HL-60/S4 (cell line): ENCODE measurements around the gene RND2.

Experiments
- in situ Hi-C: fragments of 300-500 bp; cut with MboI; formaldehyde crosslinking; loops from 2 replicates; pipeline ENCODE4 v1.14.3; 2022; ENCODE audit warnings: low sequenced_read_pairs

Gene RND2

DNA sequence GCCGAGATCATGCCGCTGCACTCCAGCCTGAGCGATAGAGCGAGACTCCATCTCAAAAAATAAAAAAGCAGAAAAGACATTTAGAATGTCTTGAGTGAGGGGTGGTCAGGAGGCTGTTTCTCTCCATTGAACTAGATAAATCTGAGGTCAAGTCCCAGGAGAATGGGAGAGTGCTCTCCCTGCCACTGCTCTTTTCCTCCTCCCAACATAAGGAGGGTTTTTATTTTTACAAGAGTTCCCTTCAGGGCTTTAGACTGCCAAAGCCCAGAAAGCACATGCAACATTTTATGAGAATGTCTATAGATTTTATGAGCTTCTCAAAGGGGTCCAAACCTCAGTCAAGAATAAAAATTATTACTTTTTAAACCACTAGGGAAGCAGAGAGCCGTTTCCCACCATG lies 1.6 kb downstream of the RND2 start:
- in situ Hi-C loops: no loop called here

GRCh38 chr17:43027091-43028032 lies 2.3 kb downstream of the RND2 start:
- in situ Hi-C loops: no loop called here

DNA sequence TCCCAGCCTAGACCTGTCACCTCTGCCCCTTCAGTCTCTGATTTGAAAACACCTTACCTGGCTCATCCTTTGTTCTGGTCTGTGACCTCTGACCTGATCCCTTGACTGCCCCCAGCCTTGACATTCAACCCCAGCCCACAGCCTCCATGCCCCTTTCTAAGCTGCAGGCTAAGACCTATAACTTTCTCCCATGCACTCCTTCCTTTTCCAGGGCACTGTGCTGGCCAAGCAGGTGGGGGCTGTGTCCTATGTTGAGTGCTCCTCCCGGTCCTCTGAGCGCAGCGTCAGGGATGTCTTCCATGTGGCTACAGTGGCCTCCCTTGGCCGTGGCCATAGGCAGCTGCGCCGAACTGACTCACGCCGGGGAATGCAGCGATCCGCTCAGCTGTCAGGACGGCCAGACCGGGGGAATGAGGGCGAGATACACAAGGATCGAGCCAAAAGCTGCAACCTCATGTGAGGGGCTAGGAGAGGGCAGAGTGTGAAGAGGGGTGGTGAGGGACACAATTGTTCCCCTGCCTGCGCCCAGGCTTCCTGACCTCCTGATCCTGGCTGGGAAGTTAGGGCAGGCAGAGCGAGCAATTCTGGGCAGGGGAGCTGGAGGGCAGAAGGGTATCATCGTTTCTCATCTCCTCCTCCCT lies 3.3 kb downstream of the RND2 start:
- in situ Hi-C loops: no loop called here

DNA sequence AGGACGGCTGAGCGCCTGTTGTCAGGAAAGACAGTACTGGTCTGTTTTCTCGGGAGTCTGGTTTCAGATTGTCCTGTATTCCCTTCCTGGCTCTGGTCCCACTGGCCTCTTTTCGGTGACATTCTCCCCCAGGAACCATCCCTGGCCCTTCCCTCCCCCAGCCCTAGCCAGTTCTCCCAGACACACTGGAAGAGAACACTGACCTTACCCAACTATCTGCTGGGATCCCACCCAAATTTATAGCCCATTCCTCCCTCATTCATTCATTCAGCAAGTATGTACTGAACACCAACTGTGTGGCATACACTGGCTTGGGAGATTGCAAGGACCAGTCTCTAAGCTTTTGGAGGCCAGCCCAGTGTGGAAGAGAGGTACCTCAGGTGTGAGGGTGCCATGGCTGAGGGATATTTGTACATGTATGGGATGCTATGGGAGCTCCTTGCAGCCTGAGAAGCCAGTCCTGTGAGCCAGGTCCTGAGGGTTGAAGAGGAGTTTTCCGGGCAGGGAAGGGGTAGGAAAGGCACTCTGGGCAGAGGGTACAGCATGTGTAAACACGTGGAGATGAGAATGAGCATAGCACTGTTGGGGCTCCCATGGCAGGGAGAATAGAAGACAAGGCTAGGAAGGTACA lies 5.2 kb downstream of the RND2 start:
- in situ Hi-C loops: no loop called here

DNA sequence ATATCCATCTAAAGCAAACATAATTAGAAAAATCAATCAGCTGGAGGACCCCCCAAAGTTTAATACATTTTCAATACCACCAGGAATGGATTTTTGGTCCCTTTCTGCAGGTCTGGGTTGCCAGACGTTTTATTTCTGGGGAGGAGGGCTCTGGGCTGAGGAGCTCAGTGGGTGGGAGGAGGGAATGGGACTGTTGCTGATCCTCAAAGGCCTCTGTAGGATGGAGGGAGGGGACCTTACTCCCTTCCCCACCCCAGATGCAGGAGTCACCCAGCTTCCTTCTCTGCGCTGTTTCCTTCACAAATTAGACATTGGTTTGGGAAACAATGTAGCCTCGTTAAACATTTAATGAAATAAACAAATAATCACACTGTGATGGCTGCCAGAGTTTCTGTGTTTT lies 6.6 kb downstream of the RND2 start:
- in situ Hi-C loops: no loop called here

DNA sequence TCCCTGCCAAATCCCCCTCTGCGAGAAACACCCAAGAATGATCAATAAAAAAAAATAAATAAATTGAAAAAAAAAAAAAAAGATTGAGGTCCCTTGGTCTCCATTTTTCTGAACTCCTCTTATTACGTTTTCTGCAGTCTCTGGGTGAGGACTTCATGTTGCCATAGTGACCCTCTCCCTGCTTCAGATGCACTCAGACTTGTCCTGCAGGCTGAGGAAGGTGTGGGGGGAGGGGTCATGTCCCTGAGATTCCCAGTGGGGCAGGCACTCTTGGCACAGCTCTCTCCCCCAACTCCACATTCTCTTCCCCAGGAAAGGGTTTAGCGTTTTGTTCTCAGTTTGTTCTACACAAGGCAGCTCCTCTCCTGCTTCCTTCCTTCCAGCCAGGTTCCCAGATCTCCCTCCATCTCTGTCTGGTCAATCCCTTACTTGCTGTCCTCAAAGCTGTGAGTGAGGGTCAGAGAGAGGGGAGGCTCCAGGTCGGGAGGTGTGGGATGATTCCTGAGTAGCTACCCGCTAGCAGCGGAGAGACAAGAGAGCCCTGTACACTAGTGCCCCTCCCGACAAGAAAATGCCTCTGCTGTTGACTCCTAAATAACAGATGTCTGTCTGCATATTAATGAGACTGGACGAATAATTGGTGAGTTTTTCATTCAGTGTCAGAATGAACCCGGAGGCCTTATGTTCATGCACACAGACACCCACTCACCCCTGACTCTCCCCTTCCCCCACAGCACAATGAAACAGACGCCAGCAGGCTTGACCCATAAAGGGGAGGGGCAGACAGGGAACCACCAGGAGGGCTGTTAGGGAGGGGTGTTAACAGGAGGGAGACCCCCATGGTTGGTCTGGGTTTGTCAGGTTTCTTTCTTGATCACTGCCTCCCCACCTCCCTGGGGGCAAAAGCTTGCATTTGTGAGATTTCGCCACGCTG lies 9.2 kb downstream of the RND2 start:
- in situ Hi-C loops: no loop called here

DNA sequence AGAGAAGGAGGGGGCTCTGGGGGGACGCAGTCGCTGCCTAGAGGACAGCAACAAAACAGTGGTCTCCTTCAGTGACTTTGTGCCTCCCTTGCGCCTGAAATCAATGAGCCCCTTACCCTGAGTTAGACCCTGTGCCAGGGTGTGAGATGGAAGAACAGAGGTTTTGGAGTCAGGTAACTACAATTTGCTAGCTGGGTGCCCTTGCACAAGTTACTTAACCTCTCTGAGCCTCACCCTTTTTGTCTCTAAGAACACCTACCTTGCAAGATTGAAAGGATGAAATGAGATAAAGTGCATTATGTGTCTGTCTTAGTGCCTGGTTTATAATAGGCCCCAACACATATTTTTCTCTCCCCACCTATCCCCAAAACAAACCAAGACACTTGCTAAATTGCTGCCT lies 9.9 kb downstream of the RND2 start:
- in situ Hi-C loops: no loop called here

- in situ Hi-C loops: no loop called here
These were observed 14.6 kb downstream of the RND2 start for GRCh38 chr17:43039646-43040045.

- in situ Hi-C loops: no loop called here
These were observed 15.6 kb downstream of the RND2 start for GRCh38 chr17:43040655-43041054.

DNA sequence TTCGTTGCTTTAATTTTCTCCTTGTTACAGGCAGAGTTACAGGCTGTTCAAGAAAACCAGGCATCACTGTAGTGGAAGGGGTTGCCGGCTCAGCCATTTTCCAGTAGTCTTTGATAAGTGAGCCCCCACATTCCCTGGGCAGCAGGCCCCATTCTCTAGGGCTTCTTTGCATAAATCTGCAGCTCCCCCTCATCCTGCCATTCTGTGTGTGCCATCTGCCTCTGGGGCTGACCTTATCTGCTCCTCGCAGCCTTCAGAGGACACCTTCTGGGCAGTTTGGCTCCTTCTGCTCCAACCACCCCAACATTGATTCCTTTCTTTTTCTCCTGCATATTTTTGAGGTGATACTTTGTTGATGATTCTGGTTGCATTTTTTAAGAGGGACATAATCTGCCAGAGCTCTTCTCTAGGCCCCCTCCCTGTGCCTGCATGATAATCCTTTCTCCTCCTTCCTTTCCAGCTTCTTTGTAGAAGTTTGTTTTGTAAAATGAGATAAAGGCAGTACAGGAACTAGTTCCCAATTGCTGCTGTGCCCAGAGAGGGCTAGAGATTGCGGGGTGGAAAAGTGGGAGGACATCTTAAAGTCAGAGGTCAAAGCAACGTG lies 17.1 kb downstream of the RND2 start:
- in situ Hi-C loops: no loop called here

- in situ Hi-C loops: no loop called here
These were observed 18.3 kb downstream of the RND2 start for GRCh38 chr17:43043307-43043706.

DNA sequence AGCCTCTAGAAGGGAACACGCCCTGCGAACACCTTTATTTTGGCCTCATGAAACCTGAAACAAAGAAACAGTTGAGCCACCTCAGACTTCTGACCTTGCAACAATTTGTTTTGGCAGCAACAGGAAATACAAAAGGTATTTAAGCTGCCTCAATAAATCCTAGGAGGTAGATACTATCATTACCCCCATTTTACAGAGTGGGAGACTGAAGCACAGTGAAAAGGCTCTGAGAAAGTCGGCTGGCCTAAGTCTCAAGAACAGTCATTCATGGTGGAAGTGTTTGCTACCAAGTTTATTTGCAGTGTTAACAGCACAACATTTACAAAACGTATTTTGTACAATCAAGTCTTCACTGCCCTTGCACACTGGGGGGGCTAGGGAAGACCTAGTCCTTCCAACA lies 19.0 kb downstream of the RND2 start:
- in situ Hi-C loops: no loop called here

GRCh38 chr17:43051969-43052368 lies 26.9 kb downstream of the RND2 start:
- in situ Hi-C loops: loop anchor here (5.0 kb wide), 1 partner anchor 50 kb away; no protein-coding TSS in a partner anchor

DNA sequence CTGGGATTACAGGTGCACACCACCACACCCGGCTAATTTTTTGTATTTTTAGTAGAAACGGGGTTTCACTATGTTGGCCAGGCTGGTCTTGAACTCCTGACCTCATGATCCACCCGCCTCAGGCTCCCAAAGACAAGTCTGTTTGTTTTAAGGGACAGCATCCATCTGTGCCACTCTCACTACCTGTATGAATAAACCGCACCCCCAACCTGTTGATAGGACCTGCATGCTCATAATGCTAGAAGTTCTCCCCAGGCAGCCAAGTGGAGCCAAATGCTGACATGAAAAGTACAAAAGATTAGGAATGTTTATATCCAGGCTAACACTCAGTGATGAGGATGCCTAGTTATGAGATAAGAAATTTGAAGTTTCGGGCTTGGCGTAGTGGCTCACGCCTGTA lies 28.0 kb downstream of the RND2 start:
- in situ Hi-C loops: loop anchor here (5.0 kb wide), 1 partner anchor 49 kb away; no protein-coding TSS in a partner anchor

DNA sequence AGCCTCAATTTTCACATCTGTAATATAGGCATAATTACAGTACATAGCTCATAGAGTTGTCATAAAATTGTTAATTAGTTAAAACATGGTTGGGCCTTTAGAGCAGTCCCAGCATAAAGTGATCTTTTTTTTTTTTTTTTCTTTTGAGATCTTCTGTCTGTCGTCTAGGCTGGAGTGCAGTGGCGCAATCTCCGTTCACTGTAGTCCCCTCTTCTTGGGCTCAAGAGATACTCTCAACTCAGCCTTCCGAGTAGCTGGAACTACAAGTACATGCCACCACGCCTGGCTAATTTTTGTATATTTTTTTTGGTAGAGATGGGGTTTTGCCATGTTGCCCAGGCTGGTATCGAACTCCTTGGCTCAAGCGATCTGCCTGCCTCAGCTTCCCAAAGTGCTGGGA lies 31.0 kb downstream of the RND2 start:
- in situ Hi-C loops: no loop called here

DNA sequence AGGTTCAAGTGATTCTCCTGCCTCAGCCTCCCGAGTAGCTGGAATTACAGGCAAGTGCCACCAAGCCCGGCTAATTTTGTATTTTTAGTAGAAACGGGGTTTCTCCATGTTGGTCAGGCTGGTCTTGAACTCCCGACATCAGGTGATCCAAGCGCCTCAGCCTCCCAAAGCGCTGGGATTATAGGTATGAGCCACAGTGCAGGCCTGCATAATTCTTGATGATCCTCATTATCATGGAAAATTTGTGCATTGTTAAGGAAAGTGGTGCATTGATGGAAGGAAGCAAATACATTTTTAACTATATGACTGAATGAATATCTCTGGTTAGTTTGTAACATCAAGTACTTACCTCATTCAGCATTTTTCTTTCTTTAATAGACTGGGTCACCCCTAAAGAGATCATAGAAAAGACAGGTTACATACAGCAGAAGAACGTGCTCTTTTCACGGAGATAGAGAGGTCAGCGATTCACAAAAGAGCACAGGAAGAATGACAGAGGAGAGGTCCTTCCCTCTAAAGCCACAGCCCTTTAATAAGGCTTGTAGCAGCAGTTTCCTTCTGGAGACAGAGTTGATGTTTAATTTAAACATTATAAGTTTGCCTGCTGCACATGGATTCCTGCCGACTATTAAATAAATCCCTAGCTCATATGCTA lies 38.1 kb downstream of the RND2 start:
- in situ Hi-C loops: no loop called here

- in situ Hi-C loops: no loop called here
These were observed 43.7 kb downstream of the RND2 start for GRCh38 chr17:43068570-43069367.

- in situ Hi-C loops: no loop called here
These were observed 44.4 kb downstream of the RND2 start for GRCh38 chr17:43069368-43069898.

- in situ Hi-C loops: no loop called here
These were observed 45.2 kb downstream of the RND2 start for GRCh38 chr17:43070257-43070656.
